SU-DHL-6 (cell line): ENCODE results near the gene DTNA.
"Not testable (repeated sequence)": the region's sequence is repeated elsewhere in the genome, so short reads cannot be mapped to it uniquely, and the experiment has no call there.

Experiments
- CTCF ChIP-seq: fragments of 200-600 bp; sonication (generic); IDR thresholded peaks from one replicate; pipeline ENCODE4 v1.5.1; 2017; ENCODE audit warnings: antibody characterized with exemption, mild to moderate bottlenecking, low read length, moderate library complexity; ENCODE audit not compliant: insufficient read depth, poor library complexity, severe bottlenecking
- EZH2phosphoT487 ChIP-seq: fragments of 200-600 bp; sonication (generic), shearing (Covaris generic); conservative IDR thresholded peaks from 2 replicates; pipeline ENCODE4 v1.6.1; 2018; ENCODE audit warnings: mild to moderate bottlenecking, antibody characterized with exemption, low read length, moderate library complexity, mixed read lengths

GRCh38 chr18:34734526-34734925, 24.4 kb downstream of the DTNA start:
- not testable (repeated sequence) for TF ChIP-seq CTCF, EZH2phosphoT487
